GM12878 (cell line): ENCODE results near the gene VASH1. TPM values are rescaled to one million over a fixed set of nuclear protein-coding genes. Genes with fewer than 3 reads are reported as not detected.

Source experiments
- ATAC-seq: fragments of 200-7000 bp; cut with Tn5 transposase; 3 replicates; pipeline ENCODE4 v1.9.1; 2020; ENCODE audit warnings: mild to moderate bottlenecking, moderate library complexity
- BruUV-seq: library from RNA; stranded (reverse); fragments of 400-500 nt; replicated peaks from 2 replicates; lab custom pipeline; 2021; lab: Mats Ljungman, UMichigan
- CTCF ChIA-PET: fragments of 300-600 bp; sonication (Branson Sonifier 250); formaldehyde crosslinking; extraction: SDS; loops from one replicate; lab custom pipeline; 2021; ENCODE audit warnings: inconsistent platforms; lab: Yijun Ruan, JAX
- POLR2A ChIA-PET: fragments of 350-600 bp; formaldehyde crosslinking; extraction: SDS; loops from one replicate; lab custom pipeline; 2021; ENCODE audit warnings: inconsistent platforms; lab: Charles Lee
- RAD21 ChIA-PET: fragments of 300-600 bp; sonication (Branson Sonifier 250); formaldehyde crosslinking; loops from one replicate; lab custom pipeline; 2023; ENCODE audit warnings: antibody characterized with exemption; ENCODE audit not compliant: unreplicated experiment; lab: Charles Lee
- SMC1A ChIA-PET: fragments of 300-600 bp; sonication (Branson Sonifier 250); formaldehyde crosslinking; loops from one replicate; lab custom pipeline; 2023; ENCODE audit not compliant: unreplicated experiment, uncharacterized antibody; lab: Charles Lee
- DNase-seq: peaks from one replicate; pipeline ENCODE4 v3.0.0-alpha.2; 2011; ENCODE audit warnings: low read depth, low spot score
- FAIRE-seq: peaks from 3 replicates; lab custom pipeline; 2011; peaks lifted over from hg19 to GRCh38; lab: Jason Lieb, UNC
- H2AFZ ChIP-seq: 2 replicates; pipeline ENCODE4 v1.6.0; 2011; ENCODE audit warnings: low read depth, low read length, control low read depth; ENCODE audit not compliant: control insufficient read depth
- H3K27ac ChIP-seq: 2 replicates; pipeline ENCODE4 v1.5.1; 2011; ENCODE audit warnings: control low read depth; ENCODE audit not compliant: control insufficient read depth, insufficient read depth
- H3K27me3 ChIP-seq, 2 experiments: replicated peaks in 1 of 2; 2 replicates each; pipeline versions ENCODE4 v1.6.0 to v1.6.1; 2011; ENCODE audit warnings: low read length in 1 of 2; ENCODE audit not compliant: control insufficient read depth in 2 of 2, insufficient read depth in 2 of 2
- H3K36me3 ChIP-seq, 2 experiments: 2 replicates each; pipeline ENCODE4 v1.5.1; 2011; ENCODE audit warnings: low read length in 1 of 2; ENCODE audit not compliant: control insufficient read depth in 2 of 2, insufficient read depth in 2 of 2
- H3K4me1 ChIP-seq: 2 replicates; pipeline ENCODE4 v1.6.1; 2011; ENCODE audit warnings: mild to moderate bottlenecking, low read length, moderate library complexity, mixed read lengths; ENCODE audit not compliant: control insufficient read depth, insufficient read depth
- H3K4me2 ChIP-seq: 2 replicates; pipeline ENCODE4 v1.6.0; 2011; ENCODE audit warnings: control low read depth; ENCODE audit not compliant: control insufficient read depth, insufficient read depth
- H3K4me3 ChIP-seq: fragments of 200-600 bp; sonication (generic); 2 replicates; pipeline ENCODE4 v1.5.1; 2016
- H3K79me2 ChIP-seq: 2 replicates; pipeline ENCODE4 v1.6.0; 2011; ENCODE audit warnings: low read length; ENCODE audit not compliant: control insufficient read depth, insufficient read depth
- H3K9ac ChIP-seq: 2 replicates; pipeline ENCODE4 v1.8.0; 2011; ENCODE audit warnings: low read length, control low read depth, mixed read lengths; ENCODE audit not compliant: control insufficient read depth, insufficient read depth
- H3K9me3 ChIP-seq: replicated peaks from 3 replicates; pipeline ENCODE4 v1.5.1; 2011; ENCODE audit warnings: mild to moderate bottlenecking, low read length; ENCODE audit not compliant: control insufficient read depth, insufficient read depth
- H4K20me1 ChIP-seq: 2 replicates; pipeline ENCODE4 v1.6.0; 2011; ENCODE audit not compliant: control insufficient read depth, insufficient read depth
- BRCA1 ChIP-seq: IDR thresholded peaks from 2 replicates; pipeline ENCODE4 v1.6.1; 2011; ENCODE audit warnings: low read depth, low read length, improper control_type of control experiment
- EED ChIP-seq: sonication (generic); IDR thresholded peaks from 2 replicates; pipeline ENCODE4 v1.6.1; 2016; ENCODE audit warnings: antibody characterized with exemption, low read depth
- EGR1 ChIP-seq, 2 experiments: IDR thresholded peaks; 1 replicate in 1 of 2; 2 replicates in 1 of 2; pipeline ENCODE4 v1.6.1; 2011 to 2012; ENCODE audit warnings: low read depth in 2 of 2, low read length in 2 of 2, borderline replicate concordance in 1 of 2, mild to moderate bottlenecking in 1 of 2, moderate library complexity in 1 of 2
- GATAD2B ChIP-seq: fragments of 450-650 bp; conservative IDR thresholded peaks from 2 replicates; pipeline ENCODE4 v1.6.1; 2017; ENCODE audit warnings: low read depth, mild to moderate bottlenecking, moderate library complexity
- HCFC1 ChIP-seq: fragments of 150-350 bp; IDR thresholded peaks from 2 replicates; pipeline ENCODE4 v1.6.1; 2014; ENCODE audit warnings: low read length
- PAX8 ChIP-seq: fragments of 450-650 bp; IDR thresholded peaks from 2 replicates; pipeline ENCODE4 v1.6.1; 2017; ENCODE audit warnings: mild to moderate bottlenecking, moderate library complexity
- POU2F2 ChIP-seq: IDR thresholded peaks from 3 replicates; pipeline ENCODE4 v1.6.1; 2011; ENCODE audit warnings: low read depth, mild to moderate bottlenecking, low read length, borderline replicate concordance
- RELA ChIP-seq: fragments of 450-650 bp; IDR thresholded peaks from 2 replicates; pipeline ENCODE4 v1.8.0; 2014; ENCODE audit warnings: borderline replicate concordance; ENCODE audit not compliant: partially characterized antibody
- RFX5 ChIP-seq: IDR thresholded peaks from 2 replicates; pipeline ENCODE4 v1.6.1; 2011; ENCODE audit warnings: low read depth, low read length, improper control_type of control experiment
- SIN3A ChIP-seq: IDR thresholded peaks from 2 replicates; pipeline ENCODE4 v1.6.1; 2012; ENCODE audit warnings: low read depth, low read length, improper control_type of control experiment
- ZBED1 ChIP-seq: IDR thresholded peaks from 2 replicates; pipeline ENCODE4 v1.6.1; 2016; ENCODE audit warnings: borderline replicate concordance
- ZNF274 ChIP-seq: IDR thresholded peaks from one replicate; pipeline ENCODE4 v1.8.0; 2011; ENCODE audit not compliant: insufficient read length, insufficient read depth
- WGBS: methylation state at CpG from one replicate; pipeline ENCODE4 v1.1.6; 2016; ENCODE audit warnings: low lambda C conversion rate; ENCODE audit not compliant: insufficient replicate concordance, insufficient coverage; ENCODE audit errors: missing lambda C conversion rate; 5-methylcytosine and 5-hydroxymethylcytosine counted together
- in situ Hi-C: fragments of 300-500 bp; cut with MboI; formaldehyde crosslinking; loops from 9 replicates; pipeline ENCODE4 v1.14.3; 2018; ENCODE audit warnings: mixed read lengths
- intact Hi-C: fragments of 100-400 bp; cut with micrococcal nuclease; formaldehyde crosslinking; loops from one replicate; pipeline ENCODE4 v1.14.2; 2022; ENCODE audit not compliant: unreplicated experiment
- polyA plus RNA-seq, 11 experiments: library from polyadenylated mRNA; depleted of rRNA in 4 of 11; unstranded in 6 of 11; stranded (reverse) in 5 of 11; fragments of >200 nt; fragmentation: Nextera tagmentation in 4 of 11; fragmentation: Illumina TruSeq in 1 of 11; extraction: Ambion mirVana in 4 of 11; extraction: Trizol in 1 of 11; gene quantifications; 1 replicate in 1 of 11; 2 replicates in 10 of 11; pipeline versions ENCODE4 v1.2.1 to v1.2.3, GENCODE V29; 2011 to 2016; ENCODE audit warnings: inconsistent platforms in 2 of 11, missing spikeins in 2 of 11, low read depth in 1 of 11
- total RNA-seq, 4 experiments: library from RNA; depleted of rRNA in 3 of 4; stranded (reverse); fragments of >200 nt in 3 of 4; fragmentation: Illumina TruSeq in 1 of 4; extraction: Trizol in 1 of 4; gene quantifications; 2 replicates each; pipeline versions ENCODE4 v1.2.1 to v1.2.3, GENCODE V29; 2013 to 2021
- TF ChIP-seq, protein P1 (sequence below): fragments of 450-650 bp; IDR thresholded peaks from 2 replicates; pipeline ENCODE4 v1.6.1; 2018; ENCODE audit warnings: borderline replicate concordance, mild to moderate bottlenecking; ENCODE audit not compliant: partially characterized antibody

The VASH1 gene
- total and polyA plus RNA-seq, 10 of the 15 experiments (the other 5 are each of a cell fraction or from before 2014, with no cell fraction given) = 0.06 to 2.3 (median 0.53) TPM

DNA sequence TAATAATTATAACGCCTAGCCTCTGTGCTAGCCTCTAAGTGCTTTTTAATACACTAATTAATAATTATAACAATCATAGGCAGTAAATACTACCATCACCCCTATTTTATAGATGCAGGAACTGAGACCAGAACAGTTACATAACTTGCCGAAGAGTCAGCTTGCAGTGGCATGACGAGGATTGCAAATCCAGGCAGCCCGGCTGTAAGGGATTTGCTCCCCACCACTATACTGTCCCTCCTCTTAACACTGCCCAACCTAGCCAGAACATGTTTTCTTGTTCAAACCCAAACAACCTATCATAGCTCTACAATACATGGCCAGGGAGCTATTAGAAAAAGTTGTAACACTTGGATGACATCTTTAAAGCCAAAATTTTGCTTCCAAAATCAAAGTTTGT is 33.9 kb upstream of the VASH1 start:
- H4K20me1 ChIP-seq = no peaks in the 10 kb centered on the region
- H2AFZ ChIP-seq = no peak overlapping the region
- RAD21 ChIA-PET = no interaction called here
- no peak for ATAC-seq
- no peak for FAIRE-seq
- CTCF ChIA-PET = interaction anchor here (2.4 kb wide), 1 partner anchor 17 kb away, joined by 8 read pairs; no protein-coding TSS in a partner anchor
- H3K9me3 ChIP-seq = no peaks in the 10 kb centered on the region
- H3K79me2 ChIP-seq = no peaks in the 10 kb centered on the region
- no peak for DNase-seq
- H3K36me3 ChIP-seq = no peaks in the 10 kb centered on the region
- intact Hi-C loops = no loop called here
- POLR2A ChIA-PET = no interaction called here
- H3K4me3 ChIP-seq = no peak overlapping the region
- WGBS = 61% methylated on average over 4 of the region's 4 CpGs
- SMC1A ChIA-PET = no interaction called here
- BruUV-seq = no TSS peak
- H3K27ac ChIP-seq = no peak overlapping the region
- H3K9ac ChIP-seq = no peak overlapping the region
- no peaks in the 10 kb centered on the region; a peak in 1 of 4 replicates for H3K27me3 ChIP-seq
- no peaks in the 10 kb centered on the region for H3K4me1 ChIP-seq
- H3K4me2 ChIP-seq = no peak overlapping the region
- in situ Hi-C loops = no loop called here
- TF ChIP-seq RELA = no peak
- no peak for TF ChIP-seq RFX5
- TF ChIP-seq, protein P1, sequence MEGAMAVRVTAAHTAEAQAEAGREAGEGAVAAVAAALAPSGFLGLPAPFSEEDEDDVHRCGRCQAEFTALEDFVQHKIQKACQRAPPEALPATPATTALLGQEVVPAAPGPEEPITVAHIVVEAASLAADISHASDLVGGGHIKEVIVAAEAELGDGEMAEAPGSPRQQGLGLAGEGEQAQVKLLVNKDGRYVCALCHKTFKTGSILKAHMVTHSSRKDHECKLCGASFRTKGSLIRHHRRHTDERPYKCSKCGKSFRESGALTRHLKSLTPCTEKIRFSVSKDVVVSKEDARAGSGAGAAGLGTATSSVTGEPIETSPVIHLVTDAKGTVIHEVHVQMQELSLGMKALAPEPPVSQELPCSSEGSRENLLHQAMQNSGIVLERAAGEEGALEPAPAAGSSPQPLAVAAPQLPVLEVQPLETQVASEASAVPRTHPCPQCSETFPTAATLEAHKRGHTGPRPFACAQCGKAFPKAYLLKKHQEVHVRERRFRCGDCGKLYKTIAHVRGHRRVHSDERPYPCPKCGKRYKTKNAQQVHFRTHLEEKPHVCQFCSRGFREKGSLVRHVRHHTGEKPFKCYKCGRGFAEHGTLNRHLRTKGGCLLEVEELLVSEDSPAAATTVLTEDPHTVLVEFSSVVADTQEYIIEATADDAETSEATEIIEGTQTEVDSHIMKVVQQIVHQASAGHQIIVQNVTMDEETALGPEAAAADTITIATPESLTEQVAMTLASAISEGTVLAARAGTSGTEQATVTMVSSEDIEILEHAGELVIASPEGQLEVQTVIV = no peak
- TF ChIP-seq PAX8 = no peak
- no peak for TF ChIP-seq ZBED1
- no peak for TF ChIP-seq POU2F2
- no peak for TF ChIP-seq EED
- no peak for TF ChIP-seq SIN3A
- no peak for TF ChIP-seq BRCA1
- no peak for TF ChIP-seq EGR1 (IDR thresholded peaks at IDR 0.05; ENCODE audit: borderline replicate concordance in 1 of 2, low read depth in 2 of 2, low read length in 2 of 2)
- no peak for TF ChIP-seq GATAD2B
- TF ChIP-seq HCFC1 = no peak
- TF ChIP-seq ZNF274 = no peak
